Pulmonary artery endothelial cell (primary cell): ENCODE measurements around the gene NBAS. TPM values are rescaled to one million over a fixed set of nuclear protein-coding genes. Genes with fewer than 3 reads are reported as not detected.

Source experiments
- DNase-seq: peaks from one replicate; pipeline ENCODE4 v3.0.0-alpha.2; 2011; ENCODE audit warnings: low read depth, low spot score
- total RNA-seq: library from RNA; depleted of rRNA; stranded (reverse); fragments of >200 nt; gene quantifications from 2 replicates; pipeline ENCODE4 v1.2.3, GENCODE V29; 2014

The NBAS gene
- total RNA-seq, result 75.8 and 78.8 TPM in 2 replicates

DNA sequence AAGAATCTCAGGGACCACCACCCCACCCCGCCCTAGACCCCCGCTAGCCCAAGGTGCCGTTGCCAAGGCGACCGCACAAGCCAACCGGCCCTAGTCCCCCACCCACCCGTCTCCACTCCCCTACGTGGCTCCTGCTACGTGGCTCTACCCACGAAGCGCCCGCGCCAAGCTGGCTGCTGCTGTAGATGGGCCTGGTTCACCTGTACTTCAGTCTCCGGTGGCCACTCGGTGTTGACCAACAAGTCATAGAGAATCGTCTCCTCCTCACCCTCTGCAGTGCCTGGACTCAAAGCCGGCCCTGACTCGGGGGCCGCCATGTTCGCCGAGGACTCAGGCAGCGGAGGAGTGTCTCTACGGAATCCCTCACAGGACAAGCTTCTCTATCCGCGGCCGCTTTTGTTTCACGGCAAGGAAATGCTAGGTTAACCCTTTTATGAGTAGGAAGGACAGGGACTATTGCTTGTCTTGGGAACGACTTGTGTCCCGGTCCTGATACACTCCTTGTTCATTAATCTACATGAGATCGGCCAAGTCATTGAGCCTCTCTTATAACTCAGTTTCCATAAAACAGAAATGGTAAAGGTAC, at the start of gene NBAS:
NBAS (minus strand) TSS at position 347 of the 586 bp plus-strand sequence; CDS start at position 317, 30 bp downstream.
- DNase-seq, result peak; percentile 45

GRCh38 chr2:15610430-15610952, 49.4 kb upstream of the NBAS start:
- no peak for DNase-seq

- no peak for DNase-seq
These were observed 48.4 kb upstream of the NBAS start for GRCh38 chr2:15609341-15610042.

GRCh38 chr2:15608392-15608761, 47.2 kb upstream of the NBAS start:
- DNase-seq, result no peak

GRCh38 chr2:15607709-15608391, 46.7 kb upstream of the NBAS start:
- DNase-seq, result no peak

DNA sequence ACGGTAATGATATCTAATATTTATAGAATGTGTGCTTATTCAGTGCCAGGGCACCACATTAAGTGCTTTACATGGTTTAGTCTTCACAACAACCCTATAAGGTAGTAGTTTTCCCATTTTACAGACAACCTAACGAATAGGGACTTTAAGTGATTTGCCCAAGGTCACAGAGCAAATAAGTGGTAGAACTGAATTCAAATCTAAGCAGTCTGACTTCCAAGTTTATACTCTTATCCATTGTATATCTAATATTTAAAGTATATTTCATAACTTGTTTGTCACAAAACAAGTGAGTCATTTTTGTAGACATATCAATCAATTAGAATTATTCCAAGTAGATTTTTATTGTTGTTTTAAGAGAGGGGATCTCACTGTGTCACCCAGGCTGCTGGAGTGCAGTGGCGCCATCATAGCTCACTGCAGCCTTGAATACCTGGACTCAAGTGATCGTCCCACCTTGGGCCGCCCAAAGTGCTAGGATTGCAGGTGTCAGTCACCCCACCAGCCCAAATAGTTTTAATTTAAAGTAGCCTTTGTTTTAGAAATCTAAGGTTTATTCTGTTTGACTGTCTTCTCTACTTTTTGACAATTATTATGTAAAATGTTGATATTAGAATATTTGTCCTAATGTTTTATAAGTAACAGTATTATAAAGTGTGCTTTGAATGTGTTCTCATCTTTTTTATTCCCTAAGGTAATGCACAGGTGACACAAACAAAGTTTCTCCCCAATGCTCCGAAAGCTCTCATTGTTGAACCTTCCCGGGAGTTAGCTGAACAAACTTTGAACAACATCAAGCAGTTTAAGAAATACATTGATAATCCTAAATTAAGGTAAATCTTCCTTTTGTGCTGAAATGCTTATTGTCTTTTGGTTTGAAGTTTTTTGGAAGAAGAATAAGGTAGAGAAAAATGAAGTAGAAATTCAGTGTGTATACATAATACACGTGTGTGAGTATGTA, 45.6 kb upstream of the NBAS start:
- DNase-seq, result no peak

DNA sequence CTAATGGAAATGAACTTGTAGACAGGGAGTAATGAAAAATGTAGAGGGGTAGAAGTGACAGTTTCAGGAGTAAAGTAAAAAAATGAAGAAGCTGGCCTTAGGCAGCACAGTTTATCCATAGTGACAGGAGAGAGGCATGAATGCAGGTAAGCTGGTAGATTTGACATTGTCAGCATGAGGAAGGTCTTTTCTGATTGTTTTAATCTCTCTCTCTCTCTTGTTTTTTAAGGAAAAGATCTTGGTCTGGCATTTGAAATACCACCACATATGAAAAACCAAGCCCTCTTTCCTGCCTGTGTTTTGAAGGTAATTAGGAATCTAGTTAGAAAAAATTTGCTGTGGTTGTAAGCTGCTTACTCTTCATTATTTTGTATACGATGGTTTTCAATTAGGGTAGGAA, 44.6 kb upstream of the NBAS start:
- no peak for DNase-seq

- no peak for DNase-seq
These were observed 42.8 kb upstream of the NBAS start for GRCh38 chr2:15603948-15604347.

GRCh38 chr2:15603044-15603765, 42.1 kb upstream of the NBAS start:
- no peak for DNase-seq

- no peak for DNase-seq
These were observed 41.3 kb upstream of the NBAS start for GRCh38 chr2:15602393-15602792.

DNA sequence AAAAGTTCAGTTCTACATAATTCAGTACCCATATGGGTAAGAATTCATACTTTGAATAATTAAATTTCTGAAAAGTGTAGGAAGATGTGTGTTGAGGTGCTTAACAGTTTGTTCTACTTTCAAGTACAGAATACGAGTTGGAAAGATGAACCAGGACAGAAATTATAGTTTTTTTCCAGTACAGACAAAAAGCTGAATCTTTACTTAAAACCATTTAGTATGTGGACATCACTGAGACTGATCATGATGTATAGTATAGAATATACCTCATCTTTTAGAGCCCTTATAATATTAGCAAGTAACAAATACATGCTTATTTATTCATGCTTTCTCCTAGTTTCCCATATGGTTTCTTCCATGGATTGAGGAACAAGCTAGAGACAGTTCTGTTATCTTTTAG, 40.5 kb upstream of the NBAS start:
- no peak for DNase-seq

- no peak for DNase-seq
These were observed 38.9 kb upstream of the NBAS start for GRCh38 chr2:15599994-15600393.

DNA sequence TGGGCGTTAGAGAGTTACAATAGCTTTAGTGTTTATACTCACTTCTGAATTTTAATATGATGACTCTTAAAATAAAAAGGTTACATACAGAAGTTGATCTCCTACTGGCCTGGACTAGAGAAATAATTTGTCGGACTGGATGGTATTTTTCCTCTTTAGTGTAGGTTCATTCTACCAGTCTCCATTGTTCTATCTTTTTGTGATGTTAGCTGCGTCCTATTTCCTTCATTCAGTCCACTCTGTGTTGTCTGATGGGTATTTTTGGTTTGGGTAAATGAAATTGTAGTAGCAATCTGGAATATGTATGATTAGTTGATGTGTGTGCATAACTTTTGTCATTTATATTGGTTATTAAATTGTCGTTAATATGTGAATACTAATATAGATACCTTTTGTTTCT, 35.8 kb upstream of the NBAS start:
- DNase-seq, result no peak

GRCh38 chr2:15596350-15596749, 35.2 kb upstream of the NBAS start:
- DNase-seq, result no peak

- no peak for DNase-seq
These were observed 34.8 kb upstream of the NBAS start for GRCh38 chr2:15595936-15596335.

DNA sequence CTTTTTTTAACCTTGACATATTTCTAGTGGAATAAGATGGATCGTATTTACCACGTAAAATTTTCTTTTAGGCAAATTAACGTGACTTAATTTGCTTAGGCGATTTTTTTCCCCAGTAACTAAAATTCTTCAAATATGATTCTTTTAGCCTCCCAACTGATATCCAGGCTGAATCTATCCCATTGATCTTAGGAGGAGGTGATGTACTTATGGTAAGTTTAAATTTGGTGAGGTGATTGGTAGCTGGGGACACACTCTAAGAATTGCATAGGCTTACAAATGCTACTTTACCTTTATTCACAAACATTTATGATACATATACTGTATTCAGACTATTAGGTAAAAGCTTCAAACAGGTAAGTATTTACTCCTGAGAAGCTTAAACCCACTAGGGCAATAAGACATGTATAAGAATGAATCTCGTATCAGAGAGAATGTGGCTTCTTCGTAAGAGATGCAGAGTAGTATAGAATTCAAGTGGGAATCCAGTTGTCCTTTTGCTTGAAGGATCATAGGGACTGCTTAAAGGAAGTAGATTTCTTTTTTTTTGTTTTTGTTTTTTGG, 34.3 kb upstream of the NBAS start:
- DNase-seq, result no peak

DNA sequence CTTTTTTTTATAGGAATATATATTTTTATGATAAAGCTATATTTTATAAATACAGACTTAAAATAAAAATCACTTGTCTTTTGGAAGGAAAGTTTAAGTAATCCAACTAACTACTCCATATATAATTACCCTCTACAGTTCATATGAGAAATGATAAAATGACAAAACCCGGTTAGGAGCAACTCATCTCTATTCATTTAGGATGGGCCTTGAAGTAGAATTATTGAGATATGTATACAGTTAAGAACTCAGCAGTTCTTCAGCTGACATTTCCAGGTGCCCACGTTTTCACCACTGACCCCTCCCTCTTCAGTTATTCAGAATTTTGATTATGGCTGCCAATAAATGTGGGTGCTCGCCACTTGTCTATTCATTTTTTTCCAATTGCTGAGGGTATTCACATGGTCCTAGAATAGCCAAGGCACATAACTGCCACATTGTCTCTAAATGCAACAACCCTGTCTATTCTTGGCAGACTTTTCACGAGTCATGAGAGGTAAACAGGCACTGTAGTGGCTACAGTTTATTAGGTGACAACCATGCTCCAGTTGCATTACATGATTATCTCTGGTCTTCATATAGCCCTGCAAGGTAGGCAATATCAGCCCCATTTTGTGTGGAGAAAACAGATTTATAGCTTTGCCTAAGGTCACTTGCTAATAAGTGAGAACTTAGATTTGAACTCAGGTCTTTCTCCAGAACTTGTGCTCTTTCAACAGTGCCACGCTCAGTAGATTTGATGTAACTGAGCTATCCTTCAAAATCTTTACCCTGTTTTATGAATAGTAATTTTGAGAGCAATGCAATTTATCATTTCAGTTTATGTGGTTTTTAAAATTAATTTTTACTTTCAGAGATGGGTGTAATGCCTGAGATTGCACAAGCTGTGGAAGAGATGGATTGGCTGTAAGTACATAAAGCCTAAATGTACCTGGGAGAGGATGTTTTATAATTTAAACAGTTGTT, 33.4 kb upstream of the NBAS start:
- DNase-seq, result no peak

GRCh38 chr2:15593327-15593705, 32.2 kb upstream of the NBAS start:
- no peak for DNase-seq
